CD4-positive, alpha-beta T cell treated with Interleukin-1 beta for 1 hour (primary cell): ENCODE measurements around the gene XYLT2.

Experiments used
- DNase-seq, 2 donors: peaks; one replicate each; pipeline ENCODE4 v3.0.0-alpha.2; 2020 to 2022

Gene XYLT2

DNA sequence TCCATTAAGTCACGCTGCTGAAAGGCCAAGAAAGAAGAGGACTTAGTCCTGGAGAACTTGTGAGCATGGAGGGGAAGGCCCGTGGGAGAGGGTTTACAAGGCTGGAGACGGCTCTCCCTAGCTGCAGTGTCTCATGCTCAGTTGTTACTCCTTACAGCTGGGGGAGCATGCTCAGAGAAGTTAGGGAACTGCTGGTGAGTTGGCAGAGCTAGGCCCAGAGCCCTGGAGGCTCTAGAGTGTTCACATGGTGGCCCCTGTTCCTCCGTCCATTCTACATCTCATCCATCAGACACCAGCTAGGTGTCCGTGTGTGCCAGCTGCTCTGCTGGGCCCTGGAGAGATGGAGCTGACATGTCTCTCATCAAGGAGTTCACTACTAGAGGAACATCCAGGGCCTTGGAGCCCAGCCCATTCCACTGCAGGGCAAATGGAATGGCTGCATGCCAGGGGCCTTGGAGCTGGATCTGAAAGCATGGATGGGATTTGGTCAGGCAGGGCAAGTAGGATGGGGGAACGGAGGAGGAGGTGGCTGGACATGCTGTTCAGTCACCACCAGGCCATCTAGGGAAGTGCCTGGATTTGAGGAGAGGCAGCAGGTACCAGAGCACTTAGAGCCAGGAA, 6.3 kb downstream of the XYLT2 start:
- no peak for DNase-seq

DNA sequence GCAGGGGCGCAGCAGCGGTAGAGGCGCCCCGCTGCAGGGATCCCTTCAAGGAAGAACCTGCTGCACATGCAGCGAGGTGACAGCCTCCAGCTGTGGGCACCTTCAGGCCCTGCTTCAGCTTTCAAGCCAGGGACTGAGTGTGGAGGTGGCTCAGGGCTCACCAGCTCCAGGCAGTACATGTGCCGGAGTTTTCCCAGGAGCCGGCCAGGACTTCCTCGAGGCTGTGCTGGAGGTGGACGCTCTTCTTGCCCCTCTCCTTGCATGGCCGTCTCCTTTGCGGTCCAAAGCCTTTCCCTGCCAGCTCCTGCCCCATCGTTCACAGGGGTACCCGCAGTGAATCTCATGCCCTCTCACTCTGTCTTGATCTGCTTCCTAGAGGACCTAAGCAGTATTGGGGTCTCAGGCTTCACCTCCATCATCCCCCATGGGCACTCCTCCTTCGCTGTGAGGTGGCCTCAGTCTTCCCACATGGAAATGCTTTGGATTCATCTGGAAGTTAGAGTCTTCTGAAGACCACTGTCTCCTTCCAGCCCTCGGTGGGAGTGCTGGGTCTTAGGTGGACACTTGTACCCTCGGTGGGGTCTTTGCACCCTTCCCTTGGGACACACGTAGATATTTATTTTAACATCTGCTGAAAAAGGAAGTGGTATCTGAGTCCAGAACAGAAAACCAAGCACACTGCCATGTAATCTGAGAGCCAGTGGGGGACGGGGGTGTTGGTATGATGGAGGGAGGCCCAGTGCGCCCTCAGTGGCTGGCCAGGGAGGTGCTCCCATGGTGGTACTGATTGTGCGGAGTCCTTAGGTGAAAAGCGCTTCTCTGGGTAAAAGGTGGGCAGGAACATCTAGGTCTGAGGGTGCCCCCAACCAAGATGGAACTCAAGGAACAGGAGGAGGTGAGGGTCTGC, 7.0 kb downstream of the XYLT2 start:
- no peak for DNase-seq

GRCh38 chr17:50353600-50354195, 7.8 kb downstream of the XYLT2 start:
- DNase-seq, result no peak

- DNase-seq, result no peak
Observed at GRCh38 chr17:50354198-50354597, 8.3 kb downstream of the XYLT2 start.

- no peak for DNase-seq
Observed at GRCh38 chr17:50354776-50355175, 8.8 kb downstream of the XYLT2 start.

DNA sequence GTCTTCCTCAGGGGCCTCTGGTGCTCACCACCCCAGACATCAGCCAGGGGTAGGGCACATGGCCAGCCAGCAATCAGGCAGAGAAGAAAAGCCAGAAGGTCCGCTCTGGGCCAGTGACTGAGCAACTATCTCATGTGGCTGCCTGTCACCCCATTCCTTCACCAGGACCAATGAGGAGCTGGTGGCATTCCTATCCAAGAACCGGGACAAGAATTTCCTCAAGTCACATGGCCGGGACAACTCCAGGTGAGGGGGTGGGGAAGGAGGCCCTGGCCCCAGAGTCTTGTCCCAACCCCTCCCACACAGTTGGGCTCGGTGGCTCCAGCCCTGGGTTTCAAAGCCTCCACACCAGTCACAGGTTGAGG, 9.4 kb downstream of the XYLT2 start:
- no peak for DNase-seq

DNA sequence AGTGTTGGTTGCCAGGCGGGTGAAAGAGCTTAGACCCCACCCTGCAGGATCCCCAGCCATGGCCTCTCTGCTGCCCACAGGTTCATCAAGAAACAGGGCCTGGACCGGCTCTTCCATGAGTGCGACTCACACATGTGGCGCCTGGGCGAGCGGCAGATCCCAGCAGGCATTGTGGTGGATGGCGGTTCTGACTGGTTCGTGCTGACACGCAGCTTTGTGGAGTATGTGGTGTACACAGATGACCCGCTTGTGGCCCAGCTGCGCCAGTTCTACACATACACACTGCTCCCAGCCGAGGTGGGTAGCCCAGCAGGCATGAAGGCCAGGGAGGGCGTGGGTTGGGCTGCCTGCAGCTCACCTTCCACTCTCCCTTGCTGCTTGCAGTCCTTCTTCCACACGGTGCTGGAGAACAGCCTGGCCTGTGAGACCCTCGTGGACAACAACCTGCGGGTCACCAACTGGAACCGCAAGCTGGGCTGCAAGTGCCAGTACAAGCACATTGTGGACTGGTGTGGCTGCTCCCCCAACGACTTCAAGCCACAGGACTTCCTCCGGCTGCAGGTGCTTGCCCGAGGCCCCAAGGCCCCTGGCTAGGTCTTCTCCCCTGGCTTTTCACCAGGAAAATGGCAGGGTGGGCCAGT, 9.9 kb downstream of the XYLT2 start:
- DNase-seq, result no peak

DNA sequence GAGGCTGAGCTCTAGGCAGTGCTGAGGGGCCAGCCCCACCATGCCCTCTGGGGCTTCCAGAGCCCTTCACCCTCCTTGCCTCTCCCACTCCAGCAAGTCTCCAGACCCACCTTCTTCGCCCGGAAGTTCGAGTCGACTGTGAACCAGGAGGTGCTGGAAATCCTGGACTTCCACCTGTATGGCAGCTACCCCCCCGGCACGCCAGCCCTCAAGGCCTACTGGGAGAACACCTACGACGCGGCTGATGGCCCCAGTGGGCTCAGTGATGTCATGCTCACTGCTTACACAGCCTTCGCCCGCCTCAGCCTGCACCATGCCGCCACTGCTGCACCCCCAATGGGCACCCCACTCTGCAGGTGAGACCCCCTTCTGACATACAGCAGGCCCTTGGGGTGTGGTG, 10.5 kb downstream of the XYLT2 start:
- DNase-seq, result no peak

DNA sequence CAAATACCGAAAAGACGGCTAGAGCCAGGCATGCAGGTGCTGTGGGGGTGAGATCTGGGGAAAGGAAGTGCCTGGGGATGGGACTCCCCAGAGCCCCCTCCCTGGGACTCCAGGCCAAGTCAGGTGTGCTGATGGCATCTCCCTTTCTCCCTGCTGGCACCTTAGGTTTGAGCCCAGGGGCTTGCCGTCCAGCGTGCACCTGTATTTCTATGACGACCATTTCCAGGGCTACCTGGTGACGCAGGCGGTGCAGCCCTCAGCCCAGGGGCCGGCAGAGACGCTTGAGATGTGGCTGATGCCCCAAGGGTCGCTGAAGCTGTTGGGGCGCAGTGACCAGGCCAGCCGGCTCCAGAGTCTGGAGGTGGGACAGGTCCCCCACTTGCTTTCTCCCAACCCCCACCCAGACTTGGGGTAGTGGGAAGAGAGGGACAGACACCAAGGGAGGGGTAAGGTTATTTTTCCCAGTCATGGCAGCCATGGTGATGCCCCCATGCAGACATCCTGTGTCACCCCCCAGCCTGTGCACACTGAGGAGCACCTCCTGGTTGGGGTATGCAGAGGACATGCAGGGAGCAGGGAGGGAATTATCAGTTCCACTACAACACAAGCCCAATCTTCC, 11.1 kb downstream of the XYLT2 start:
- DNase-seq, result no peak

- no peak for DNase-seq
Observed at GRCh38 chr17:50358177-50358576, 12.3 kb downstream of the XYLT2 start.

DNA sequence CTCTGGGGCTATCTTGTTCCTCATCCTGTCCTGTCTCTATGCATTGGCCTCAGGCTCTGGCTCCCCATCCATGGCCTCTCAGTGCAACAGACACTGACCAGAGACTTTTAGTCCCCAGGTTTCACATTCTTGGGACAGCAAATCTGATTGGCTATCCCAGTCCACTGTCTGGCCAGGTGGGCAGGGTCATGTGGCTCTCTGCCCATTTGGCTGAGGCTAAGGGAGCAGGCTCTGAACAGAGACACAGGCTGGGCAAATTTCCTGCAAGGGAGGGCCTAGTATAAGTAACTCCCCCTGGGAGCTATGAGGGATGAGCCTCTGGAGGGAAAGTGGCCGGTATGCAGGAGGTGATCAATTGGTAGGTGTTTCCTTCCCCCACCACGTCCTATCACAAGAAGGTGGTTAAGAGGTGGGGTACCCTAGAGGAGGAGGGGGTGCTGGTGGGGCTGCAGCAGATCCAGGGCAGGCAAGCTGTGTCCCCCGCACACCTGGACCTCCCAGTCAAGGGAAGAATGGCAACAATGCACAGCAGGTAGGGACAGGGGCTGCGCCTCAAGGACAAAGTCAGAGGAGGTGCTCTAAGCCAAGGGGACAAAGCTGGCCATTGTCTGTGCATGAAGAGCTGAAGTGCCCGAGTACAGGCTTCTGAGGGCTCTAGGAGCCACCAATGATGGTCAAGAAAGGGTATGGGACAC, 13.2 kb downstream of the XYLT2 start:
- no peak for DNase-seq

DNA sequence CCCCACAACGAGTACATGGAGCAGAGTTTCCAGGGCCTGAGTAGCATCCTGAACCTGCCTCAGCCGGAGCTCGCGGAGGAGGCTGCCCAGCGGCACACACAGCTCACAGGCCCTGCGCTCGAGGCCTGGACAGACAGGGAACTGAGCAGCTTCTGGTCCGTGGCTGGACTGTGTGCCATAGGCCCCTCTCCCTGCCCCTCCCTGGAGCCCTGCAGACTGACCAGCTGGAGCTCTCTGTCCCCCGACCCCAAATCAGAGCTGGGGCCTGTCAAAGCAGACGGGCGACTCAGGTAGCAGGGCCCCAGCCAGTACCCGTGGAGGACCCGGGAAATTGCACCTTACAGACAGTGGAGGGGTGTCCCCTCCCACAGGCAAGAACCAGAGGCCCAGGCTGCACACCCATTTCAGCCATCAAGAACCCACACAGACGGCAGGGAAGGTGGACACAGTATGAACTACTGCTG, 14.1 kb downstream of the XYLT2 start:
- DNase-seq, result no peak

DNA sequence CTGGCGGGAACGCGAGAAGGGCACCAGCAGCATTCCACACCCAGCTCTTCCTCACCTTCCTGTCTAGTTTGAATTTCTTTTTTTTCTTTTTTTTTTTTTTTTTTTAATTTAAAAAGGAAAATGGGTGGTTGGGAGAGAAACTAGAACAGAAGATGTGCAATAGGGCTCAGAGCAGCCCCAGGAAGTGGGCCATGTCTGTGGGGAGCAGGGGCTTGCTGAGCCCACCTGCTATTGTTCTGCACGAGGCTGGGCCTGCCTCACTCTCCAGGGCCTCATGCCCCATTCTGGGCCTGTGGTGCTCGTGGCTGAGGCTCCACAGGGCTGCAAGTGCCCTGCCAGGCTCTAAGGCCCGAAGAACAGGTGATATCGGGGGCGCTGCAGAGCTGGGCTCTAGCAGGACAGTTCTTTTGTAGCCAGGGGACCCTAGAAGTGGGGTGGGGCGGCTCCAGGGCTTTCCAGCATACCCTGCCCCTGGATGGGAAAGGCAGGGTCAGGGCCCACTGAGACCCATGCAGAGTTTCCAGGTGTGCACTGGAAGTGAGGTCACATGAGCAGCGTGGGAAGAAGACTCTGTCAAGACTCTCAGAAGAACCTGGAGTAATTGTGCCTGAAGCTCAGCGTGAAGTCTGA, 14.7 kb downstream of the XYLT2 start:
- DNase-seq, result no peak

DNA sequence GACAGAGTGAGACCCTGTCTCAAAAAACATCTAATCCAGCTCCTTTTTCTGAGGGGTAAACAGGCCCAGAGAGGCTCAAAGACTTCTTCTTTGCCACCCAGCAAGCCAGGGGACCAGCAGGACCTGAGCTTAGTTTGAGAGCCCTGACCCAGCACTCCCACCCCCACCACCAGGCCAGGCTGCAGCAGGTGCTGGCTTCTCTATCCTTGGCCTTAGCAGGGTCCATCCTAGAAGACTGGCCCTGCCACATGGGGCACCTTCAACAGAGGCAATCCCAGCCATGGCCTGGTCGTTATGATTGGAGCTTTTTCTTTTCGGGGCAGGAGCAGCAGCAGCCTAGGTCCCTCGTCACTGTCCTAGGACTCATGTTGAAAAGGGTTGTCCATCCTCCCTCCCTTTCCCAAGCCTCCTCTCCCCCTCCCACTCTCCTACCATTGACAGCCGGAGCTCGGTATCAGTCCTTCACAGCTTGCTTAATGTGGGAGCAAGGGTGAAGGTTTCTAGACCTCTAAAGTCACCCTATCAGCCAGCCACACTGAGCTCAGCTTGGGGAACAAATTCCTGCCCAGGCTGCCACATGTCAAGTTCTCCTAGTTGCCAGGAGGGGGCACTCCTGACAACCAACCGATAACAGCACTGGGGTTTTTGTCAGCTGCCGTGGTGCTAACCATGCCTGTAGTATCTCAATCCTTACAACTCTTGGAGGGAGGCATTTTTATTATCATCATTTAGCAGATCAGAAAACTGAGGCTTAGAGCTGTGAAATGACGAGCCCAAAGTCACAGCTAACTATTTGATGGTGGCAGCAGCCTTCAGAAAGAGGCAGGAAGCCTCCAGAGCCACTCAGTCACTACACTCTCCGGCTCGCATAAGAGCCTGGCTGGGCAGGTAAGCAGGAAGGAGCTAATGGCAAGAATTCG, 15.9 kb downstream of the XYLT2 start:
- peak; percentile 66 to 68 for DNase-seq

DNA sequence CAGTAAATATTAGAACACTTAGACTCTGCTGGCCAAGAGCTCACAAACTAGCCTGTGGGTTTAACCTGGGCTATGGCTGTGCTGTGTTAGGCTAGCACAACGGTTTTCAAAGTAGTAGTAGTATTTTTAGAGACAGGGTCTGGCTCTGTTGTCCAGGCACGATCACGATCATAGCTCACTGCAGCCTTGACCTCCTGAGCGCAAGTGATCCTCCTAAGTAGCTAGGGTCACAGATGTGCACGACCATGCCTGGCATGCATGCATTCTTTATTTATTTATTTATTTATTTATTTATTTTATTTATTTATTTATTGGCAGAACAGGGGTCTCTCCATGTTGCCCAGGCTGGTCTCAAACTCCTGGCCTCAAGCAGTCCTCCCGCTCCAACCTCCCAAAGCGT, 16.7 kb downstream of the XYLT2 start:
- no peak for DNase-seq

DNA sequence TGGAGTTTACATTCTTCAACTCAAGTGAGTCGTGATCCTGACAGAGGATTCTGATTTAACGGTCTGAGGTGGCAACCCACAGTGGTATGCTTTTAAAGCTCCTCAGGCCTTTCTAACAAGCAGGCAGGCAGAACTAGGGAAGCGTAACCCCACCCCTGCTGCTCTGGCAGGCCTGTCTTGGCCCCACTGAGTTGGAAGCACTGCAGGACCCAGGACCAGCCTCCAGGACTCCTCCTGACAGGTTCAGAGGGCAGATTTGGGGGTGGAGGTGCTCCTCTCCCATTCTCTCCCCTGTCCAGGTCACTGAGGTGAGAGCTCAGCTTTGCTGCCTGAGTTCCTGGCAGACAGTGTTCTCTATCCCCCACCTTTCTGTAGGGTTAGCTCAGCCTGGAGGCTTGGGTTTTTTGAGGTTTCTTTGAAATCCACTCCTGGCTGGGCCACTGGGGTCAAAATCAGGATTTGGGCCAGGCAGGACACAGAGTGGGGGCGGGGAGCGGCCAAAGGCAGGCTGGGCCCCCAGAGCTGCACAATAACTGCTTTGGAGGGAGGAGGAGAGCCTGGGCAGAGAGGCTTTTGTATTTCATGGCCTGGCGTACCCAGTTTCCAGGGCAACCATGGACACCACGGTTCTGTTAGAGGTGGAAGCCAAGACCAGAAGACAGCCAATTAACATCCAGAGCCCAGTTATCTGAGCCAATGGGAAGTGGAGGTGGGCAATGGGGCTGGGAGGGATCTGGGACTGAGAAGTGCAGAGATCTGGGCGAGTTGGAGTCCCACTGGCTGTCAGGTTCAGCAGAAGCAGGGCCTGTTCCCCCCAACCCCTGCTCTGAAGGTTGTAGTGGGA, 17.5 kb downstream of the XYLT2 start:
- no peak for DNase-seq

DNA sequence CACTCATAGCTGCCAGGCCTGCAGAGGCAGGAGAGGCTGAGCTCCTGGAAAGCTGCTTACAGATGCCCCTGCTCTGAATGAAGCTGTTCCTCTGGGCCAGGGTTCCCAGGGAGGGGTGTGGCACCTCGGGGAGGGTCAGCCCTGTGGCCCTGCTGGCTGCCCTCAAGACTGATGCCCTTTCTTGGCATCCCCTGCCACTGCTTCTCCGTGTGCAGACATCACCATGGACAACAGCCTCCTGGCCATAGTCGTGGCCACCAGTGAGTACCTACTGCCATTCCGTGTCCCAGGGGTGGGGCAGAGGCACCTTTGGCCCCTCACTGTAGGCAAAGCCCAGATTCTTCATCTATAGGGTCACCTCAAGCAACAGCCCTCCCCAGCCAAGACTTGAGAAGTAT, 18.1 kb downstream of the XYLT2 start:
- no peak for DNase-seq

DNA sequence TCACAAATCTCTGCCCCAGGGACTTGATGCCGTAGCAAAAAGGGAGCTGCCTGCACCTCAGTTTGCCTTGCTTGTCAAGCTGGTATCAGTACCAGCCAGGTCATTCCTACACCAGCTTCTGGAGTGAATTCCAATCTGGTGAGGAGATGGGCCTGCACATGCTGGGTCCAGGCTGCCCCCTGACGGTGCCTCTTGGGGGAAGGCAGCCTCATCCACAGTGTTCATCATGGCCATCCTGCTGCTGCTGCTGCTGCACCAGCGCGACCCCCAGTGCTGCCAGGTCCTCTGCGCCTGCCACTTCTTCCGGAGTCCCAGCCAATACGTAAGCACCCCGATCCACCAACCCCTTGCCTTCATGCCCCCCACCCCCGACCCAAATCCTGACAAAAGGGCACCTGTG, 18.8 kb downstream of the XYLT2 start:
- DNase-seq, result no peak

GRCh38 chr17:50365165-50365564, 19.2 kb downstream of the XYLT2 start:
- DNase-seq, result no peak
